ENCODE data around the gene RNF225. TPM values are rescaled to one million over a fixed set of nuclear protein-coding genes. Genes with fewer than 3 reads are reported as not detected.
"Not testable (repeated sequence)": the region's sequence is repeated elsewhere in the genome, so short reads cannot be mapped to it uniquely, and the experiment has no call there.

The RNF225 gene
- total RNA-seq (3.1 TPM in 1 of 2 replicates, not detected in the other), polyA plus RNA-seq (not detected in 2 replicates)

DNA sequence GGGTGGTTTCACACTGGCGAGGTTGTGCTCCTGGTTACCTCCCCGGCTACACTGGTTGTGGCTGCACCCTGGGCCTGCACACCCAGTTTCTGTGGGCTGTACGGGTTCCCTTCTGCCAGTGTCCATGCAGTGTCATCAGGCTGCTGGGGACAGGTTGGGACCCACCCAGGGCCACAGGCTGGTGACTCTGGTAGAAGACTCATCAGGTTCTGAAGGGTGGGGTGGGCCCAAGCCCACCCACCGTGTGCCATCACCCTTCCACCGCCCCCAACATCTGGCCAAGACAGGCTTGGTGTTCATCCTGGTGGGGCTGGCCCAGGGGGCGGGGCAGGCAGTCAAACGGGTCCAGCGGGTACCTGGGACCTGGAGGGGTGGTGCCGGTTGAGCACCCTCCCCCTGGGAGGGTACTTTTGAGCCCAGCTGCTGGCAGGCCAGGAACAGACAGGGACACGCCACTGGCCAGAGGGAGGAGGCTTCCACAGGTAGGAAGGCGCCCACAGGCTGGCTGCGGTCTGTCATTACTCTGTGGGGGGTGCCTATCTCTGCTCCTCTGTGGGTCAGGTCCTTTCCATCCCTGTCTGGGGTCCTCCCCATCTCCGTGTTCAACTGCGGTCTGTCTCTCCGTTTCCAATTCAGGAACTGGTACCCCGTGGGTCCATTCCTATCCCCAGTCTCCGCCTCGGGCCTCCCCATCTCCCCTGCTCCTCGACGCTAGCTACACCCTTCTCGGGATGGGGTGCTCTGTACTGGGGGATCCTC lies at the start of gene RNF225:
TSS of gene RNF225 (plus strand) at position 437 of the 759 bp plus-strand sequence. CDS start 434 bp downstream, outside the sequence.
- Histone ChIP-seq H3K36me3 (peaks cover 31% of the 10 kb centered on the region), H3K27ac (no peak within 1 kb of the TSS), H3K27me3 (peaks cover 14% of the 10 kb centered on the region), H3K4me1 (ENCODE audit: low read depth) (peaks cover under 1% of the 10 kb centered on the region), H3K9me3 (ENCODE audit: low read depth) (no peaks in the 10 kb centered on the region), H3K4me3 (peak within 1 kb of the TSS; percentile 12)
- no peak for DNase-seq (ENCODE audit: low read depth in 1 of 2, low spot score in 1 of 2)
- TF ChIP-seq, protein P1, sequence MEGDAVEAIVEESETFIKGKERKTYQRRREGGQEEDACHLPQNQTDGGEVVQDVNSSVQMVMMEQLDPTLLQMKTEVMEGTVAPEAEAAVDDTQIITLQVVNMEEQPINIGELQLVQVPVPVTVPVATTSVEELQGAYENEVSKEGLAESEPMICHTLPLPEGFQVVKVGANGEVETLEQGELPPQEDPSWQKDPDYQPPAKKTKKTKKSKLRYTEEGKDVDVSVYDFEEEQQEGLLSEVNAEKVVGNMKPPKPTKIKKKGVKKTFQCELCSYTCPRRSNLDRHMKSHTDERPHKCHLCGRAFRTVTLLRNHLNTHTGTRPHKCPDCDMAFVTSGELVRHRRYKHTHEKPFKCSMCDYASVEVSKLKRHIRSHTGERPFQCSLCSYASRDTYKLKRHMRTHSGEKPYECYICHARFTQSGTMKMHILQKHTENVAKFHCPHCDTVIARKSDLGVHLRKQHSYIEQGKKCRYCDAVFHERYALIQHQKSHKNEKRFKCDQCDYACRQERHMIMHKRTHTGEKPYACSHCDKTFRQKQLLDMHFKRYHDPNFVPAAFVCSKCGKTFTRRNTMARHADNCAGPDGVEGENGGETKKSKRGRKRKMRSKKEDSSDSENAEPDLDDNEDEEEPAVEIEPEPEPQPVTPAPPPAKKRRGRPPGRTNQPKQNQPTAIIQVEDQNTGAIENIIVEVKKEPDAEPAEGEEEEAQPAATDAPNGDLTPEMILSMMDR (IDR thresholded peaks at IDR 0.05; ENCODE audit: low read depth, low read length): no peak

DNA sequence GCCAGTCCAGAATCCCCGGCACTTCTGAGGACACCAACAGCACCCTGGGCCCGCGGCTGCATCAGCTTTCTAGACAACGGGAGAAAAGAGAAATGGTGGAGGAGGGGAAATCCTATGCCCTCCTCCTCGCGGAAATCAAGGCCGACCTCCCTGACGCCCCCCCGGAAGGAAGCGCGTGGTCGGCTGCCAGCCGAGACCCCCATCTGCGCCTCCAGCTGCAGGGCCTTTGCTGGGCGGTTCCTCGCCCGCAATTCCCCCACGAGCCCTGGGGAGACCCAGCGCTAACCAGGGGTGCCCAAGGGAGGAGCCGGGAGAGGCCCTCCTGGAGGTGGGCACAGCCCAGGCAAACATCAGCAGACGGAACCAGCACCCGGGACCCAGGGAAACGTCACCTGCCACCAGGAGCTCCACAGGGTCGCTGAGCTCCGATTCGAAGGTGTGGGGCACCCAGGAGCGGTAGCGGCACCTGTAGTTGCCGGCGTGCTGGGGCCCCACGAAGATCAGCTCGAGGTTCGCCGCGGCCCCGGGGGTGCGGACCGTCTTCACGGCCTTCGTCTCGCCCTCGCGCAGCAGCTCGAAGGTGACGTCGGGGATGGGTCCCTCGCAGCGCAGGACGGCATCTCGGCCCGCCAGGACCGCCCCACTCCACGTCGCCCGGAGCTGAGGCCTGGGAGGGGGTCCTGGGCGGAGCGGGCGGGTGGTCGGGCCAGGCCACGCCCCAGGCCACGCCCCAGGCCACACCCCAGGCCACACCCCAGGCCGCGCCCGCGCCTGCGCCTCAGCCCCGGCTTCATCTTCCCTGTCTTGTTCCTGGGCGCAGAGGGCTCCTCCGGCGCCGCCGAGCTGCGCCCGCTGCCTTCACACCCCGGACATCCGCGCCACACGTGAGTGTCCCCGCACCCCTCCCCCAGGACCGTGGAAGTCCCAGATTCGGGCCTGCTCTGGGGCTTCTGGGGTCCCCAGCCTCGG lies 48.2 kb upstream of the RNF225 start:
- Histone ChIP-seq H3K27ac (no peak overlapping the region), H3K9me3 (ENCODE audit: low read depth) (no peaks in the 10 kb centered on the region), H3K36me3 (no peaks in the 10 kb centered on the region), H3K4me1 (ENCODE audit: low read depth) (no peaks in the 10 kb centered on the region), H3K4me3 (peak overlapping the region; percentile 53), H3K27me3 (no peaks in the 10 kb centered on the region)
- TF ChIP-seq, protein P1 (IDR thresholded peaks at IDR 0.05; ENCODE audit: low read depth, low read length): no peak
- DNase-seq (ENCODE audit: low read depth in 1 of 2, low spot score in 1 of 2): peak; percentile 77 to 91

DNA sequence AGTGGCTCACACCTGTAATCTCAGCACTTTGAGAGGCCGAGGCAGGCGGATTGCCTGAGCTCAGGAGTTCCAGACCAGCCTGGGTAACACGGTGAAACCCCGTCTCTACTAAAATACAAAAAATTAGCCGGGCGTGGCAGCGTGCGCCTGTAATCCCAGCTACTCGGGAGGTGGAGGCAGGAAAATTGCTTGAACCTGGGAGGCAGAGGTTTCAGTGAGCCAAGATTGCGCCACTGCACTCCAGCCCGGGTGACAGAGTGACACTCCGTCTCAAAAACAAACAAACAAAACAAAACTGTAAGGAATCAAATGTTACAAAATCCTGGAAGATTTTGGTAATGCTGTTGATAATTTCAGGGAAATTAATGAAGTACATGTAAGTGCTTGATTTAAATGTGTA lies 47.4 kb upstream of the RNF225 start:
- peak overlapping the region; percentile 53 for H3K4me3 ChIP-seq
- H3K36me3 ChIP-seq; H3K27ac ChIP-seq; H3K27me3 ChIP-seq; DNase-seq (ENCODE audit: low read depth in 1 of 2, low spot score in 1 of 2); H3K4me1 ChIP-seq (ENCODE audit: low read depth); H3K9me3 ChIP-seq (ENCODE audit: low read depth): not testable (repeated sequence)

DNA sequence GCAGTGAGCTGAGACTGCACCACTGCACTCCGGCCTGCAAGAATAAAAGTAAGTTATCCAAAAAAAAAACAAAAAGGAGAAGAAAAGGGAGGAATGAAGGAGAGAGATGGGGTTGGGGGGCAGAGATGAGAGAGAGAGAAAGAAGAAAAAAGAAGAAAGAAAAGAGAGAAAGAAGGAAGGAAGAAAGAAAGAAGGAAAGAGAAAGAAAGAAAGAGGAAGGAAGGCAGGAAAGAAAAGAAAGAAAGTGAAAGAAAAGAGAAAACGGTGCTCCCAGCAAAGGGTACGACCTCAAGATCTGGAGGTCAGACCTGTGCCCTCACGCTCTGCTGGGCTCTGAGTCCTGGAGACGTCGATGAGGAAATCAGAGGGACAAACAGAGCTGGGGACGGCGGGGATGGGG lies 45.9 kb upstream of the RNF225 start:
- TF ChIP-seq, protein P1 (IDR thresholded peaks at IDR 0.05; ENCODE audit: low read depth, low read length): no peak
- DNase-seq (ENCODE audit: low read depth in 1 of 2, low spot score in 1 of 2): no peak
- Histone ChIP-seq H3K4me3 (no peak overlapping the region), H3K27me3 (no peaks in the 10 kb centered on the region), H3K27ac (no peak overlapping the region), H3K4me1 (ENCODE audit: low read depth) (no peaks in the 10 kb centered on the region), H3K36me3 (no peaks in the 10 kb centered on the region), H3K9me3 (ENCODE audit: low read depth) (no peaks in the 10 kb centered on the region)

DNA sequence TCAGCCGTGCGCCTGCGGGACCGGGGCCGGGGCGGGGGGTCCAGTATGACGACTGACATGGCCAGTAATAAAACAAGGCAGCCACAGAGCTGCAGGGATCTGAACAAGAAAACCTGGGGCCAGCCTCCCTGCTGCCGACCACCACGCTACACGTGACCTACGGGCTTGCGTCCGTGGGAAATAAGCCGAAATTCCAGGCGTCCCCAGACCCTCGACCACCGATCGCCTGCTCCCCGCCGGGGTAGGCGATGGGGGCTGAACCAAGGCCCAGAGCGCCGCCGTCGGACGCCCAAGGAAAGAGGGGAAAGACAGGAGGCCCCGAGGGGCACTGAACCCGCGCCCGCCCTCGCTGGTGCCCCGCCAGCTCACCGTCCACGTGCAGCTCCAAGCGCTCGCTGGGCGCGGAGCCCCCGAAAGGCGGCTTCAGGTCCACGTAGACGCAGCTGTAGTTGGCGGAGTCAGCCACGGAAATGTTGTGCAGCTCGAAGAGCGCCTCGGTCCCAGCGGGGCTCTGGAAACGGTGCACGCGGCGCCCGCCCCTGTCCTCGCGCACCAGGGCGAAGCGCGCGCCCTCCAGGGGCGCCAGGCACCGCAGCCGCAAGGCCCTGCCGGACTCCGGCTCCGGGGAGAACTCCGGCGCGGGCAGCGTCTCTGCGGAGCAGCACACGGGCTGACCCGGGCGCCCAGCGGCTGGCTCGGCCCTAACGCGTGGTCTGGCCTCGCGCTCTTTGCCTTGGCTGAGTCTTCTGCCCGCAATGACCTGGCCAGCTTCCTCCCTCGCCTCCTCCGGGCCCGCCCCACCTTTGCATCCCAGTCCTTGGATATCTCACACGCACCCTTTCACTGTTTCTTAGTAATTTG lies 45.2 kb upstream of the RNF225 start:
- TF ChIP-seq, protein P1 (IDR thresholded peaks at IDR 0.05; ENCODE audit: low read depth, low read length): peak; percentile 11
- Histone ChIP-seq H3K4me3 (no peak overlapping the region), H3K27ac (no peak overlapping the region), H3K36me3 (no peaks in the 10 kb centered on the region), H3K27me3 (no peaks in the 10 kb centered on the region), H3K9me3 (ENCODE audit: low read depth) (no peaks in the 10 kb centered on the region), H3K4me1 (ENCODE audit: low read depth) (no peaks in the 10 kb centered on the region)
- peak in 1 of 2 donors; percentile 41 for DNase-seq (ENCODE audit: low read depth in 1 of 2, low spot score in 1 of 2)

Measured in cardiac muscle cell (in vitro differentiated cells and primary cell).